Adrenal gland (tissue), 12 donors: ENCODE measurements around the gene DOCK11. TPM values are rescaled to one million over a fixed set of nuclear protein-coding genes. Genes with fewer than 3 reads are reported as not detected.

ENCODE experiments used
- DNase-seq, 7 donors: peaks; one replicate each; pipeline ENCODE4 v3.0.0-alpha.2; 2019 to 2020
- H3K27ac ChIP-seq, 5 donors: fragments of 200-600 bp; sonication (generic) in 4 of 5; 1 replicate in 3 of 5; 2 replicates in 2 of 5; pipeline versions ENCODE4 v1.5.1 to v1.8.0; 2016 to 2020; ENCODE audit warnings: mild to moderate bottlenecking in 1 of 5
- H3K27me3 ChIP-seq: fragments of 200-600 bp; 2 replicates; pipeline ENCODE4 v1.8.0; 2021
- H3K36me3 ChIP-seq, 2 donors: fragments of 200-600 bp; replicated peaks in 1 of 2; 1 replicate in 1 of 2; 2 replicates in 1 of 2; pipeline versions ENCODE4 v1.5.1 to v1.8.0; 2018 to 2022
- H3K4me1 ChIP-seq, 2 donors: fragments of 200-600 bp; replicated peaks in 1 of 2; 1 replicate in 1 of 2; 2 replicates in 1 of 2; pipeline versions ENCODE4 v1.5.1 to v1.8.0; 2018 to 2021
- H3K4me3 ChIP-seq, 4 donors: fragments of 200-600 bp; sonication (generic) in 3 of 4; one replicate each; pipeline ENCODE4 v1.5.1; 2016 to 2018
- H3K9me3 ChIP-seq, 3 donors: fragments of 200-600 bp; sonication (generic) in 1 of 3; replicated peaks in 1 of 3; 1 replicate in 2 of 3; 2 replicates in 1 of 3; pipeline versions ENCODE4 v1.5.1 to v1.8.0; 2016 to 2021
- POLR2A ChIP-seq, 2 donors: fragments of 450-650 bp; IDR thresholded peaks; one replicate each; pipeline ENCODE4 v1.6.1; 2017; ENCODE audit warnings: antibody characterized with exemption in 2 of 2, mild to moderate bottlenecking in 2 of 2, moderate library complexity in 1 of 2
- WGBS, 4 donors: extraction: QIAGEN DNeasy Blood & Tissue Kit in 2 of 4; methylation state at CpG; one replicate each; pipeline versions ENCODE4 v1.1.5 to v1.1.7; 2013 to 2017; 5-methylcytosine and 5-hydroxymethylcytosine counted together
- intact Hi-C, 2 donors: fragments of 100-400 bp; cut with DNase I; formaldehyde crosslinking; loops; one replicate each; pipeline versions ENCODE4 v1.14.1 to v1.15.0; 2022 to 2023
- polyA plus RNA-seq, 3 donors: library from polyadenylated mRNA; stranded (reverse); fragments of 200-250 nt in 2 of 3; fragments of 350-450 nt in 1 of 3; fragmentation: Illumina TruSeq in 1 of 3; extraction: RNeasy Lipid Tissue Mini Kit (QIAGEN cat#74804) in 1 of 3; gene quantifications; one replicate each; pipeline ENCODE4 v1.2.3, GENCODE V29; 2013 to 2014
- total RNA-seq, 9 donors: library from RNA; depleted of rRNA in 4 of 9; stranded (reverse); fragments of >200 nt in 4 of 9; fragments of 120-200 nt in 1 of 9; fragmentation: NEBNext Ultra II Directional in 1 of 9; extraction: Animal tissue kit (Norgen Biotek cat#: 25700) in 1 of 9; gene quantifications; one replicate each; pipeline versions ENCODE4 v1.1.0 to v1.2.4, GENCODE V29; 2013 to 2023
- TF ChIP-seq, protein P1 (sequence below), 6 experiments: fragments of 450-650 bp in 4 of 6; fragments of 200-600 bp in 2 of 6; sonication (generic) in 1 of 6; IDR thresholded peaks; 1 replicate in 5 of 6; 2 replicates in 1 of 6; pipeline versions ENCODE4 v1.5.1 to v1.8.0; 2016 to 2021; ENCODE audit warnings: antibody characterized with exemption in 6 of 6, mild to moderate bottlenecking in 2 of 6, moderate library complexity in 1 of 6
- donor health status: healthy with polysubstance abuse.
- donor health status: Bipolar disorder and iron deficiency.
- donor health status: DM: yes; HTN: yes; CAD: no.
- donor health status: DM: no; HTN: no; CAD: no.
- donor health status: DM: no; HTN: no; CAD: no.
- donor health status: DM: yes; HTN: yes; CAD: no.

The DOCK11 gene
- total and polyA plus RNA-seq, 12 donors, result 4.8 to 28.1 (median 13.2) TPM

DNA sequence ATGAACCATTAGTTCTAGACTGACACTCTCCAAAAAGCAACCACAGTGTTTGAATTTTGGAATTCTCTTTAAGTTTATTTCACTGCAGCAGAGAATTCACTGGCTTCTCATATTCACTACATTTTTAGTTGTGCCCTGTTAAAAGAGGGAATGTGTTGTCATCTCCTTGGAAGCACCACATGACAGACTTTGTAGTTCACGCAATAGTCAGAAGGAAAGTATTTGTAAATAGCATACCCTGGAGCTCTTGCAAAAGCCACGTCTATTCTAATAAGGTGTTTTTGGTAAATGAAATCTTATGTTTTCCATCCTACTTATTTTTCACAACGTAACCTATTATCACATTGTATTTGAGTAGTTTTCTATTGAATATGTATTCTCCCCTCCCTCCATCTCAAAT lies 25.8 kb downstream of the DOCK11 start:
- Histone ChIP-seq H3K27ac (no peak overlapping the region), H3K36me3 (no peaks in the 10 kb centered on the region), H3K4me3 (no peak overlapping the region), H3K9me3 (no peaks in the 10 kb centered on the region), H3K4me1 (peaks cover 0 to 7% of the 10 kb centered on the region in 2 donors), H3K27me3 (no peaks in the 10 kb centered on the region)
- WGBS, 4 donors, result 63 to 79% (median 70%) methylated on average over 3 of the region's 3 CpGs
- intact Hi-C loops, result no loop called here
- TF ChIP-seq POLR2A (IDR thresholded peaks at IDR 0.05), result no peak
- TF ChIP-seq, protein P1, sequence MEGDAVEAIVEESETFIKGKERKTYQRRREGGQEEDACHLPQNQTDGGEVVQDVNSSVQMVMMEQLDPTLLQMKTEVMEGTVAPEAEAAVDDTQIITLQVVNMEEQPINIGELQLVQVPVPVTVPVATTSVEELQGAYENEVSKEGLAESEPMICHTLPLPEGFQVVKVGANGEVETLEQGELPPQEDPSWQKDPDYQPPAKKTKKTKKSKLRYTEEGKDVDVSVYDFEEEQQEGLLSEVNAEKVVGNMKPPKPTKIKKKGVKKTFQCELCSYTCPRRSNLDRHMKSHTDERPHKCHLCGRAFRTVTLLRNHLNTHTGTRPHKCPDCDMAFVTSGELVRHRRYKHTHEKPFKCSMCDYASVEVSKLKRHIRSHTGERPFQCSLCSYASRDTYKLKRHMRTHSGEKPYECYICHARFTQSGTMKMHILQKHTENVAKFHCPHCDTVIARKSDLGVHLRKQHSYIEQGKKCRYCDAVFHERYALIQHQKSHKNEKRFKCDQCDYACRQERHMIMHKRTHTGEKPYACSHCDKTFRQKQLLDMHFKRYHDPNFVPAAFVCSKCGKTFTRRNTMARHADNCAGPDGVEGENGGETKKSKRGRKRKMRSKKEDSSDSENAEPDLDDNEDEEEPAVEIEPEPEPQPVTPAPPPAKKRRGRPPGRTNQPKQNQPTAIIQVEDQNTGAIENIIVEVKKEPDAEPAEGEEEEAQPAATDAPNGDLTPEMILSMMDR (IDR thresholded peaks at IDR 0.05), result no peak
- DNase-seq, result no peak

DNA sequence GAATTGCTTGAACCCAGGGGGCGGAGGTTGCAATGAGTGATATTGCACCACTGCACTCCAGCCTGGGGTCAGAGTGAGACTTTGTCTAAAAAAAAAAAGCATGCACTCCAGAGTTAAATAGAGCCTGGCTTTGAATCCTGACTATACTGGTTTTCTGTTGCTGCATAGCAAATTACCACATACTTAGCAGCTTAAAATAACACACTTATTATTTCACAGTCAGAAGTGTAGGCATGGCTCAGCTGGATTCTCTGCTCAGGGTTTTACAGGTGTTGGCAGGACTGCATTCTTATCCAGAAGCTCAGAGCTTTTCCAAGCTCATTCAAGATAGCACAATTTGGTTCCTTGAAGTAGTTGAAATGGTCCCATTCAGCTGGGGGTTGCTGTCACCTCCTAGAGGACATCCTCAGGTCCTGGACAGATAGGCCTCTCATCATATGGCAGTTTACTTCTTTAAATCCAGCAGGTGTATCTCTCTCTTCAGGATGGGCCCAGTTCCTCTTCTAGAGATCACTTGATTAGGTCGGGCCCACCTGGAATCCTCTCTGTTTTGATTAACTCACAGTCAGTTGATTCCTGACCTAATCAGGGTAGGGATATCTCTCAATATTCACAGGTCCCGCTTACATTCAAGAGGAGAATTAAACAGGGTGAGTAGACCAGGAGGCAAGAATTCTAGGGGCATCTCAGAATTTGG lies 26.8 kb downstream of the DOCK11 start:
- peaks cover 0 to 7% of the 10 kb centered on the region in 2 donors for H3K4me1 ChIP-seq
- no peak overlapping the region for H3K27ac ChIP-seq

DNA sequence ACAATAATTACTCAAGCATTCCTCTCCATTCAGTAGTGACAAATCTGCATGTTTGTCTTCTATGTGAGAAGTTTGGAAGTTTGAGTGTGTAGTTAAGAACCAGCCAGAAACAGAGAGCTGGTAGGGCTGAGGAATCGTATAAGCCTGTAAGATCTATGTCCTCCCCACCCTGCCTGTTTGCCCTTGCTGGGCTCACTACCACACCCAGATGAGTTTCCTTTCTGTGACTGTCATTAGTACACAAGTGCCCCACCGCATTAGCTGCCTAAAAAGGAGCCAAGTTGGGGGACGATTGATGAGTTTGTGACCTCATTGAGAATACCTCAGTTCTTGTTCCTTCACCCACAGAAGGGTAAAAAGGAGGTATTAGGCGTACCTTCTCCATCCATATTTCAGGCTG lies 28.3 kb downstream of the DOCK11 start:
- no peak overlapping the region for H3K27ac ChIP-seq
- no peaks in the 10 kb centered on the region for H3K9me3 ChIP-seq
- H3K4me3 ChIP-seq, result no peak overlapping the region
- TF ChIP-seq POLR2A (IDR thresholded peaks at IDR 0.05), result no peak
- TF ChIP-seq, protein P1 (IDR thresholded peaks at IDR 0.05), result no peak
- intact Hi-C loops, result no loop called here
- peaks cover 0 to 7% of the 10 kb centered on the region in 2 donors for H3K4me1 ChIP-seq
- no peak for DNase-seq
- no peaks in the 10 kb centered on the region for H3K36me3 ChIP-seq
- WGBS, 4 donors, result 63 to 73% (median 68%) methylated on average over 4 of the region's 4 CpGs
- H3K27me3 ChIP-seq, result no peaks in the 10 kb centered on the region

More for the DNA sequence above, 26.8 kb downstream of the DOCK11 start:
- Histone ChIP-seq H3K36me3 (no peaks in the 10 kb centered on the region), H3K9me3 (no peaks in the 10 kb centered on the region), H3K27me3 (no peaks in the 10 kb centered on the region), H3K4me3 (no peak overlapping the region)
- 82 to 88% (median 85%) methylated on average over 2 to 3 of the region's 3 CpGs for WGBS, 4 donors
- DNase-seq, result no peak
- TF ChIP-seq POLR2A (IDR thresholded peaks at IDR 0.05), result no peak
- TF ChIP-seq, protein P1 (IDR thresholded peaks at IDR 0.05), result no peak
- intact Hi-C loops, result no loop called here

DNA sequence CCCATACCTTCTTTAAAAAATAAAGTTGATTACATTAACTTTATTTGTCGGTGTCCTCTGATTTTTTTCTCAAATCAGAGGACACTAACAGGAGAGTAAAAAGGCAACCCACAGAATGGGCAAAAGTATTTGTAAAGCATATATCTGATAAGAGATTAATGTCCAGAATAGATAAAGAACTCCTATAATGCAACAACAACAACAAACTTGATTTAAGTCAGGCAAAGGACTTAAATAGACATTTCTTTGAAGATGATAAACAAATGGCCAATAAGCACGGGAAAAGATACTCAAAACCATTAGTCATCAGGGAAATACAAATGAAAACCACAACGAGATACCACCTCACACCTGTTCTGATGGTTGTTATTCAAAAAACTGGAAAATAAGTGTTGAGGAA lies 28.7 kb downstream of the DOCK11 start:
- H3K27me3 ChIP-seq, result peaks cover 2% of the 10 kb centered on the region
- DNase-seq, result no peak
- peaks cover 0 to 7% of the 10 kb centered on the region in 2 donors for H3K4me1 ChIP-seq
- H3K36me3 ChIP-seq, result no peaks in the 10 kb centered on the region
- intact Hi-C loops, result no loop called here
- WGBS, 4 donors, result 50 to 61% (median 57%) methylated on average over 3 of the region's 3 CpGs
- TF ChIP-seq POLR2A (IDR thresholded peaks at IDR 0.05), result no peak
- TF ChIP-seq, protein P1 (IDR thresholded peaks at IDR 0.05), result no peak
- no peaks in the 10 kb centered on the region for H3K9me3 ChIP-seq
- H3K27ac ChIP-seq, result no peak overlapping the region
- H3K4me3 ChIP-seq, result no peak overlapping the region
